ENCODE measurements around the gene C15orf39.
"Not testable (repeated sequence)": the region's sequence is repeated elsewhere in the genome, so short reads cannot be mapped to it uniquely, and the experiment has no call there.

The C15orf39 gene

DNA sequence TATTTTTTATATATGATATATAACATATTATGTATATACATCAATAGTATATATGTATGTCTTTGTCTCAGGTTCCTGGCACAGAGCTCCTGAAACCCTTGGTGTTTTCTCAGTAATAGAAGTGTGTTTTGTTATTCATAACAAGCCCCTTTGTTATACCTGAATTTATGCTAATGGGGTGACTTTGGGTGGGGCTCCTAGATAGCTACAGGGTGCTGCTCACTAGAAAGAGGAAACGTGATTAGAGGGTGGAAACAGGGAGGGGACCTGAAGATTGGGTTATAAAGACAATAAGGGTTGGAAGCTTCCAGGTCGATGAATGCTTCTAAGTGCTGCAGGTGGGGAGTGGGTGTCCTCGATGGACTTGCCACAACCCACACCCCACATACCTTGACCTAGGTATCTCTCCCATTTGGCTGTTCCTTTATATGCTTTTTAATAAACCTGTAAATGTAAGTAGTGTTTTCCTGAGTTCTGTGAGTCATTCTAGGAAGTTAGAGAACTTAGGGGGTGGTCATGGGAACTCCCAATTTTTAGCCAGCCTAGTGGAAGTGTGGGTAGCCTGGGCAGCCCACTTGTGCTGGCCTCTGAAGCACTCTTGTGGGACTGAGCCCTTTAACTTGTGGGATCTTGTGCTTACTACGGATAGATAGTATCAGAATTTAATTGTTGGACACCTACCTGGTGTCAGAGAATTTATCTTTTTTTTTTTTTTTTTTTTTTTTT is 36.9 kb upstream of the C15orf39 start:
- H3K27ac ChIP-seq (replicated peaks): no peak overlapping the region
- DNase-seq (ENCODE audit: low read depth in 1 of 2, low spot score in 1 of 2): no peak
- TF ChIP-seq SPI1 (IDR thresholded peaks at IDR 0.05; ENCODE audit: borderline replicate concordance, low read depth) (peak; percentile 31; the same call in 1 of the 2 replicates), POLR2AphosphoS5 (IDR thresholded peaks at IDR 0.05; ENCODE audit: low read depth) (no peak)

DNA sequence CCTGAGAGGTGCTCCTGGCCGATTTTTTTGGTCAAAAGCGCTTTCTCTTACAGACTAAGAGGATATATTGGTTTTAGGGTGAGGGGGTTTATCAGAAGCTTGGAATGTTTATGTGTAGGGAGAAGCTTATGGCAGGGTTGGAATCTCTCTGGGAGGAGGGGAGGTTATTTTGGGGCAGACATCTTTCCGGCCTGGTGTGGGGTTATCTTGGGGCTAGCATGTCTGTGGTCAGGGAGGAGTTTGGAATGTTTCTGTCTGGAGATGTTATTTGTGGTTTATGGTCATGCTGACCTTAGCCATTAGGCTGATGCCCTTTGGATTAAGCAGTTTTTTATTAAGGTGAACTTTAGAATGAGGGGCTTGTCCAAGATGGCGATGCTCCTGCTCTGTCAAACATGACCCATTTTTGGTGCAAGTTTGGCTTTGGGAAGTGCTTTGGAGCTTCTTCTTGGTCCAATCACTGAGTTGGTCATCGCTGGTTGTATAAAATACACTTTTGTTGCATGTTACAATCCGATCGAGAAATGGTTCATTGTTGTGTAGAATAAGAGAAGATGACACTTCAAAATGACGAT is 35.1 kb upstream of the C15orf39 start:
- H3K27ac ChIP-seq (replicated peaks); H3K27me3 ChIP-seq (ENCODE audit: insufficient read depth, poor library complexity, severe bottlenecking); DNase-seq (ENCODE audit: low read depth in 1 of 2, low spot score in 1 of 2); H3K4me3 ChIP-seq (replicated peaks; ENCODE audit: insufficient read depth, low read length): not testable (repeated sequence)

More for the DNA sequence above, 36.9 kb upstream of the C15orf39 start:
- Histone ChIP-seq H3K4me3 (replicated peaks; ENCODE audit: insufficient read depth, low read length) (no peak overlapping the region), H3K27me3 (ENCODE audit: insufficient read depth, poor library complexity, severe bottlenecking) (no peaks in the 10 kb centered on the region)

DNA sequence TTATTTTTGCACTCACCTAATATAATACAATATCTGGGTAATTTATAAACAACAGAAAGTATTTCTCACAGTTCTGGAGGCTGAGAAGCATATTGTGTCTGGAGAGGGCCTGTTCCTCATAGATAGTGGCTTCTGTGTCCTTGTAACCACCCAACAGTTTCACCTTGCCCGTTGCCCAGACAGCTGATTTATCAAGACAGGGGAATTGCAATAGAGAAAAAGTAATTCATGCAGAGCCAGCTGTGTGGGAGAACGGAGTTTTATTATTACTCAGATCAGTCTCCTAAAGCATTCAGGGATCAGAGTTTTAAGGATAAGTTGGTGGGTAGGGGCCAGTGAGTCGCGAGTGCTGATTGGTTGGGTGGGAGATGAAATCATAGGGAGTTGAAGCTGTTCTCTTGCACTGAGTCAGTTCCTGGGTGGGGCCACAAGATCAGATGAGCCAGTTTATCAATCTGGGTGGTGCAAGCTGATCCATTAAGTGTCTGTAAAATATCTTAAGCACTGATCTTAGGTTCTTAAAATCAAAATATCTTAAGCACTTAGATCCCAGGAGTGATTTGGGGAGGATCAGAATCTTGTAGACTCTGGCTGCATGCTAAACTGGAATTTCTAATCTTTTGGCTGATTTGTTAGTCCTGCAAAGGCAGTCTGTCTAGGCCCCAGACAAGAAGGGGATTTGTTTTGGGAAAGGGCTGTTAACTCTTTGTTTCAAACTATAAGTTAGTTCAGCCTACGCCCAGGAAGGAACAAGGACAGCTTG is 33.9 kb upstream of the C15orf39 start:
- no peak for DNase-seq (ENCODE audit: low read depth in 1 of 2, low spot score in 1 of 2)
- no peak for TF ChIP-seq POLR2AphosphoS5 (IDR thresholded peaks at IDR 0.05; ENCODE audit: low read depth)
- TF ChIP-seq GABPA (IDR thresholded peaks at IDR 0.05; ENCODE audit: low read depth): no peak
- TF ChIP-seq, protein P1, sequence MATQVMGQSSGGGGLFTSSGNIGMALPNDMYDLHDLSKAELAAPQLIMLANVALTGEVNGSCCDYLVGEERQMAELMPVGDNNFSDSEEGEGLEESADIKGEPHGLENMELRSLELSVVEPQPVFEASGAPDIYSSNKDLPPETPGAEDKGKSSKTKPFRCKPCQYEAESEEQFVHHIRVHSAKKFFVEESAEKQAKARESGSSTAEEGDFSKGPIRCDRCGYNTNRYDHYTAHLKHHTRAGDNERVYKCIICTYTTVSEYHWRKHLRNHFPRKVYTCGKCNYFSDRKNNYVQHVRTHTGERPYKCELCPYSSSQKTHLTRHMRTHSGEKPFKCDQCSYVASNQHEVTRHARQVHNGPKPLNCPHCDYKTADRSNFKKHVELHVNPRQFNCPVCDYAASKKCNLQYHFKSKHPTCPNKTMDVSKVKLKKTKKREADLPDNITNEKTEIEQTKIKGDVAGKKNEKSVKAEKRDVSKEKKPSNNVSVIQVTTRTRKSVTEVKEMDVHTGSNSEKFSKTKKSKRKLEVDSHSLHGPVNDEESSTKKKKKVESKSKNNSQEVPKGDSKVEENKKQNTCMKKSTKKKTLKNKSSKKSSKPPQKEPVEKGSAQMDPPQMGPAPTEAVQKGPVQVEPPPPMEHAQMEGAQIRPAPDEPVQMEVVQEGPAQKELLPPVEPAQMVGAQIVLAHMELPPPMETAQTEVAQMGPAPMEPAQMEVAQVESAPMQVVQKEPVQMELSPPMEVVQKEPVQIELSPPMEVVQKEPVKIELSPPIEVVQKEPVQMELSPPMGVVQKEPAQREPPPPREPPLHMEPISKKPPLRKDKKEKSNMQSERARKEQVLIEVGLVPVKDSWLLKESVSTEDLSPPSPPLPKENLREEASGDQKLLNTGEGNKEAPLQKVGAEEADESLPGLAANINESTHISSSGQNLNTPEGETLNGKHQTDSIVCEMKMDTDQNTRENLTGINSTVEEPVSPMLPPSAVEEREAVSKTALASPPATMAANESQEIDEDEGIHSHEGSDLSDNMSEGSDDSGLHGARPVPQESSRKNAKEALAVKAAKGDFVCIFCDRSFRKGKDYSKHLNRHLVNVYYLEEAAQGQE (IDR thresholded peaks at IDR 0.05; ENCODE audit: insufficient replicate concordance, low read depth): no peak
- TF ChIP-seq SPI1 (IDR thresholded peaks at IDR 0.05; ENCODE audit: borderline replicate concordance, low read depth): no peak
- TF ChIP-seq, protein P2, sequence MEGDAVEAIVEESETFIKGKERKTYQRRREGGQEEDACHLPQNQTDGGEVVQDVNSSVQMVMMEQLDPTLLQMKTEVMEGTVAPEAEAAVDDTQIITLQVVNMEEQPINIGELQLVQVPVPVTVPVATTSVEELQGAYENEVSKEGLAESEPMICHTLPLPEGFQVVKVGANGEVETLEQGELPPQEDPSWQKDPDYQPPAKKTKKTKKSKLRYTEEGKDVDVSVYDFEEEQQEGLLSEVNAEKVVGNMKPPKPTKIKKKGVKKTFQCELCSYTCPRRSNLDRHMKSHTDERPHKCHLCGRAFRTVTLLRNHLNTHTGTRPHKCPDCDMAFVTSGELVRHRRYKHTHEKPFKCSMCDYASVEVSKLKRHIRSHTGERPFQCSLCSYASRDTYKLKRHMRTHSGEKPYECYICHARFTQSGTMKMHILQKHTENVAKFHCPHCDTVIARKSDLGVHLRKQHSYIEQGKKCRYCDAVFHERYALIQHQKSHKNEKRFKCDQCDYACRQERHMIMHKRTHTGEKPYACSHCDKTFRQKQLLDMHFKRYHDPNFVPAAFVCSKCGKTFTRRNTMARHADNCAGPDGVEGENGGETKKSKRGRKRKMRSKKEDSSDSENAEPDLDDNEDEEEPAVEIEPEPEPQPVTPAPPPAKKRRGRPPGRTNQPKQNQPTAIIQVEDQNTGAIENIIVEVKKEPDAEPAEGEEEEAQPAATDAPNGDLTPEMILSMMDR (IDR thresholded peaks at IDR 0.05; ENCODE audit: insufficient read depth, low read length): no peak
- Histone ChIP-seq H3K27ac (replicated peaks) (no peak overlapping the region), H3K4me3 (replicated peaks; ENCODE audit: insufficient read depth, low read length) (no peak overlapping the region), H3K27me3 (ENCODE audit: insufficient read depth, poor library complexity, severe bottlenecking) (no peaks in the 10 kb centered on the region)

DNA sequence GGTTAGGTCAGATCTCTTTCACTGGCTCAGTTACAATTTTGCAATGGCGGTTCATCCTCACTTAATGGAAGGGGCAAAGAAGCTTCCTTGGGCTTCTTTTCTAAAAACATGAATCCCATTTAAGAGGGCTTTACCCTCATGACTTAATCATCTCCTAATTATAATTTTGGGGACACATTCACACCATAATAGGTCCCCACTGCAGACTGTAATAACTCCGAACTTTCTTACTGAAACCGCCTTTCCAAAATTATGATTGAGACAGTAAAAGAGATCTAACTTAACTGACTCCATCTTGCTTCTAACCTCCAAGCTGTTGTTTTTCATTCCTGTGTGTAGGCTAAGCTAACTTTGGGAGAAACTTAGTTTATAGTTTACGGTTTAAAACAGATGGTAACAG is 33.3 kb upstream of the C15orf39 start:
- TF ChIP-seq, protein P2 (IDR thresholded peaks at IDR 0.05; ENCODE audit: insufficient read depth, low read length): no peak
- TF ChIP-seq GABPA (IDR thresholded peaks at IDR 0.05; ENCODE audit: low read depth) (no peak), SPI1 (IDR thresholded peaks at IDR 0.05; ENCODE audit: borderline replicate concordance, low read depth) (no peak), POLR2AphosphoS5 (IDR thresholded peaks at IDR 0.05; ENCODE audit: low read depth) (no peak)
- TF ChIP-seq, protein P1 (IDR thresholded peaks at IDR 0.05; ENCODE audit: insufficient replicate concordance, low read depth): no peak
- Histone ChIP-seq H3K27ac (replicated peaks) (no peak overlapping the region), H3K4me3 (replicated peaks; ENCODE audit: insufficient read depth, low read length) (no peak overlapping the region), H3K27me3 (ENCODE audit: insufficient read depth, poor library complexity, severe bottlenecking) (no peaks in the 10 kb centered on the region)
- no peak for DNase-seq (ENCODE audit: low read depth in 1 of 2, low spot score in 1 of 2)

Data from HL-60 (cell line).